SK-N-SH (cell line): Measurements from ENCODE around the gene ARHGEF12. TPM values are rescaled to one million over a fixed set of nuclear protein-coding genes. Genes with fewer than 3 reads are reported as not detected.

Experiments
- CTCF ChIA-PET: fragments of 300-600, 350-600 bp; formaldehyde crosslinking; extraction: SDS; loops from one replicate; lab custom pipeline; 2021; lab: Yijun Ruan, JAX
- POLR2A ChIA-PET: fragments of 350-600 bp; sonication (Branson Sonifier 250); formaldehyde crosslinking; extraction: SDS; loops from one replicate; lab custom pipeline; 2020; ENCODE audit warnings: antibody characterized with exemption, inconsistent platforms; lab: Yijun Ruan, JAX
- DNase-seq: peaks from one replicate; pipeline ENCODE4 v3.0.0; 2012
- H2AFZ ChIP-seq: fragments of 200-600 bp; sonication (generic); 2 replicates; pipeline ENCODE4 v1.8.1; 2016; ENCODE audit warnings: antibody characterized with exemption, mild to moderate bottlenecking, low read depth
- H3F3A ChIP-seq: fragments of 200-600 bp; sonication (generic); replicated peaks from 2 replicates; pipeline ENCODE3; 2016; ENCODE audit warnings: antibody characterized with exemption, mild to moderate bottlenecking; ENCODE audit not compliant: insufficient read depth
- H3K27ac ChIP-seq, 2 experiments: fragments of 200-500 bp in 1 of 2; fragments of 200-600 bp in 1 of 2; sonication (Bioruptor generic) in 1 of 2; sonication (generic), shearing (Covaris generic) in 1 of 2; 2 replicates each; pipeline versions ENCODE4 v1.5.1 to v1.6.1; 2014 to 2016; ENCODE audit warnings: low read depth in 2 of 2, inconsistent platforms in 1 of 2, low read length in 1 of 2, mild to moderate bottlenecking in 1 of 2, mixed read lengths in 1 of 2
- H3K27me3 ChIP-seq: fragments of 200-600 bp; sonication (generic), shearing (Covaris generic); 2 replicates; pipeline ENCODE4 v1.6.1; 2016; ENCODE audit warnings: mixed run types; ENCODE audit not compliant: insufficient read depth
- H3K36me3 ChIP-seq, 2 experiments: fragments of 200-500 bp in 1 of 2; fragments of 200-600 bp in 1 of 2; sonication (Bioruptor generic) in 1 of 2; sonication (generic) in 1 of 2; replicated peaks in 1 of 2; 2 replicates each; pipeline versions ENCODE3 to v1.5.1; 2014 to 2016; ENCODE audit warnings: low read length in 1 of 2, mild to moderate bottlenecking in 1 of 2; ENCODE audit not compliant: insufficient read depth in 2 of 2, control insufficient read depth in 1 of 2
- H3K4me1 ChIP-seq, 2 experiments: fragments of 200-500 bp in 1 of 2; fragments of 200-600 bp in 1 of 2; sonication (Bioruptor generic) in 1 of 2; sonication (generic), shearing (Covaris generic) in 1 of 2; 2 replicates each; pipeline versions ENCODE4 v1.5.1 to v1.6.1; 2014 to 2016; ENCODE audit warnings: low read depth in 1 of 2, low read length in 1 of 2, mixed run types in 1 of 2; ENCODE audit not compliant: insufficient read depth in 2 of 2, control insufficient read depth in 1 of 2
- H3K4me2 ChIP-seq: fragments of 200-600 bp; sonication (generic), shearing (Covaris generic); 2 replicates; pipeline ENCODE4 v1.6.1; 2017; ENCODE audit warnings: mixed run types
- H3K4me3 ChIP-seq, 2 experiments: fragments of 200-500 bp in 1 of 2; fragments of 200-600 bp in 1 of 2; sonication (Bioruptor generic) in 1 of 2; sonication (generic), shearing (Covaris generic) in 1 of 2; 2 replicates each; pipeline versions ENCODE4 v1.5.1 to v1.8.1; 2014 to 2016; ENCODE audit warnings: low read depth in 2 of 2, inconsistent platforms in 1 of 2, low read length in 1 of 2, mild to moderate bottlenecking in 1 of 2, mixed read lengths in 1 of 2, moderate library complexity in 1 of 2
- H3K79me2 ChIP-seq: fragments of 200-600 bp; sonication (generic); 2 replicates; pipeline ENCODE4 v1.8.1; 2017; ENCODE audit warnings: mild to moderate bottlenecking; ENCODE audit not compliant: insufficient read depth
- H3K9ac ChIP-seq: fragments of 200-600 bp; sonication (generic); 2 replicates; pipeline ENCODE4 v1.6.1; 2017; ENCODE audit warnings: mixed run types
- H3K9me2 ChIP-seq: fragments of 200-600 bp; sonication (generic); 2 replicates; pipeline ENCODE4 v1.6.1; 2017; ENCODE audit warnings: mixed run types
- H3K9me3 ChIP-seq: fragments of 200-600 bp; sonication (generic); 2 replicates; pipeline ENCODE4 v1.6.1; 2017; ENCODE audit warnings: mixed run types, mild to moderate bottlenecking, moderate library complexity
- H4K20me1 ChIP-seq: fragments of 200-600 bp; sonication (generic); 2 replicates; pipeline ENCODE4 v1.6.1; 2017; ENCODE audit warnings: mild to moderate bottlenecking, mixed run types; ENCODE audit not compliant: insufficient read depth
- ELF1 ChIP-seq: IDR thresholded peaks from 2 replicates; pipeline ENCODE4 v1.4.0; 2012
- EP300 ChIP-seq, 2 experiments: IDR thresholded peaks; 2 replicates each; pipeline versions ENCODE4 v1.4.0 to v1.6.1; 2012; ENCODE audit warnings: borderline replicate concordance in 1 of 2, low read depth in 1 of 2, low read length in 1 of 2
- FOSL2 ChIP-seq: IDR thresholded peaks from 2 replicates; pipeline ENCODE4 v1.4.0; 2012; ENCODE audit warnings: low read depth, mild to moderate bottlenecking, moderate library complexity, borderline replicate concordance
- FOXM1 ChIP-seq: IDR thresholded peaks from 2 replicates; pipeline ENCODE4 v1.4.0; 2012; ENCODE audit warnings: low read depth, mild to moderate bottlenecking
- GATA2 ChIP-seq: sonication (generic); formaldehyde crosslinking; IDR thresholded peaks from 2 replicates; pipeline ENCODE4 v1.5.0; 2020; ENCODE audit warnings: mild to moderate bottlenecking, missing genetic modification reagents
- MXI1 ChIP-seq: IDR thresholded peaks from 2 replicates; pipeline ENCODE4 v1.6.1; 2012; ENCODE audit warnings: mild to moderate bottlenecking, low read depth, low read length, improper control_type of control experiment
- NFIC ChIP-seq: IDR thresholded peaks from 2 replicates; pipeline ENCODE4 v1.4.0; 2012; ENCODE audit warnings: borderline replicate concordance
- PBX3 ChIP-seq: IDR thresholded peaks from 2 replicates; pipeline ENCODE4; 2012
- RAD21 ChIP-seq: IDR thresholded peaks from 2 replicates; pipeline ENCODE4 v1.6.1; 2012; ENCODE audit warnings: mild to moderate bottlenecking, low read length
- RCOR1 ChIP-seq: fragments of 150-350 bp; IDR thresholded peaks from 2 replicates; pipeline ENCODE4 v1.6.1; 2017; ENCODE audit warnings: antibody characterized with exemption, low read length
- RFX5 ChIP-seq: IDR thresholded peaks from 2 replicates; pipeline ENCODE4 v1.6.1; 2012; ENCODE audit warnings: mild to moderate bottlenecking, improper control_type of control experiment, low read length
- RXRA ChIP-seq: IDR thresholded peaks from 2 replicates; pipeline ENCODE4 v1.4.0; 2012; ENCODE audit warnings: low read depth, mild to moderate bottlenecking, borderline replicate concordance
- SIN3A ChIP-seq: IDR thresholded peaks from 2 replicates; pipeline ENCODE4 v1.6.1; 2012; ENCODE audit warnings: low read depth, mild to moderate bottlenecking, low read length, moderate library complexity, borderline replicate concordance
- TCF12 ChIP-seq: IDR thresholded peaks from 2 replicates; pipeline ENCODE4 v1.4.0; 2012
- USF2 ChIP-seq: fragments of 150-350 bp; IDR thresholded peaks from 2 replicates; pipeline ENCODE4 v1.6.1; 2017; ENCODE audit warnings: antibody characterized with exemption, low read length, low read depth, borderline replicate concordance
- YY1 ChIP-seq: IDR thresholded peaks from 2 replicates; pipeline ENCODE4 v1.4.0; 2012; ENCODE audit warnings: low read depth, mild to moderate bottlenecking
- WGBS: methylation state at CpG from one replicate; pipeline ENCODE4 v1.1.6; 2017; ENCODE audit warnings: low lambda C conversion rate; 5-methylcytosine and 5-hydroxymethylcytosine counted together
- polyA plus RNA-seq, 3 experiments: library from polyadenylated mRNA; depleted of rRNA; stranded (reverse); fragments of >200 nt; gene quantifications; 2 replicates each; pipeline ENCODE4 v1.2.3, GENCODE V29; 2012
- TF ChIP-seq, protein P1 (sequence below): IDR thresholded peaks from 2 replicates; pipeline ENCODE4 v1.6.1; 2012; ENCODE audit warnings: mild to moderate bottlenecking, low read depth, low read length, moderate library complexity

Gene ARHGEF12
- polyA plus RNA-seq, 1 of the 3 experiments (the other 2 are of a cell fraction): 12.3 TPM

GRCh38 chr11:120409655-120410054 is 73.4 kb downstream of the ARHGEF12 start:
- H3K27me3 ChIP-seq: no peaks in the 10 kb centered on the region
- peaks cover 4 to 17% of the 10 kb centered on the region in 2 experiments; a peak in 2 of 4 replicates for H3K4me1 ChIP-seq
- H3K9me3 ChIP-seq: no peaks in the 10 kb centered on the region
- H3K36me3 ChIP-seq: peaks cover 18 to 33% of the 10 kb centered on the region in 2 experiments
- peaks cover 60% of the 10 kb centered on the region for H3K79me2 ChIP-seq
- no peak overlapping the region for H3K4me3 ChIP-seq
- no peak overlapping the region for H3K27ac ChIP-seq
- TF ChIP-seq, protein P1, sequence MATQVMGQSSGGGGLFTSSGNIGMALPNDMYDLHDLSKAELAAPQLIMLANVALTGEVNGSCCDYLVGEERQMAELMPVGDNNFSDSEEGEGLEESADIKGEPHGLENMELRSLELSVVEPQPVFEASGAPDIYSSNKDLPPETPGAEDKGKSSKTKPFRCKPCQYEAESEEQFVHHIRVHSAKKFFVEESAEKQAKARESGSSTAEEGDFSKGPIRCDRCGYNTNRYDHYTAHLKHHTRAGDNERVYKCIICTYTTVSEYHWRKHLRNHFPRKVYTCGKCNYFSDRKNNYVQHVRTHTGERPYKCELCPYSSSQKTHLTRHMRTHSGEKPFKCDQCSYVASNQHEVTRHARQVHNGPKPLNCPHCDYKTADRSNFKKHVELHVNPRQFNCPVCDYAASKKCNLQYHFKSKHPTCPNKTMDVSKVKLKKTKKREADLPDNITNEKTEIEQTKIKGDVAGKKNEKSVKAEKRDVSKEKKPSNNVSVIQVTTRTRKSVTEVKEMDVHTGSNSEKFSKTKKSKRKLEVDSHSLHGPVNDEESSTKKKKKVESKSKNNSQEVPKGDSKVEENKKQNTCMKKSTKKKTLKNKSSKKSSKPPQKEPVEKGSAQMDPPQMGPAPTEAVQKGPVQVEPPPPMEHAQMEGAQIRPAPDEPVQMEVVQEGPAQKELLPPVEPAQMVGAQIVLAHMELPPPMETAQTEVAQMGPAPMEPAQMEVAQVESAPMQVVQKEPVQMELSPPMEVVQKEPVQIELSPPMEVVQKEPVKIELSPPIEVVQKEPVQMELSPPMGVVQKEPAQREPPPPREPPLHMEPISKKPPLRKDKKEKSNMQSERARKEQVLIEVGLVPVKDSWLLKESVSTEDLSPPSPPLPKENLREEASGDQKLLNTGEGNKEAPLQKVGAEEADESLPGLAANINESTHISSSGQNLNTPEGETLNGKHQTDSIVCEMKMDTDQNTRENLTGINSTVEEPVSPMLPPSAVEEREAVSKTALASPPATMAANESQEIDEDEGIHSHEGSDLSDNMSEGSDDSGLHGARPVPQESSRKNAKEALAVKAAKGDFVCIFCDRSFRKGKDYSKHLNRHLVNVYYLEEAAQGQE: no peak
- no peak for TF ChIP-seq PBX3
- TF ChIP-seq TCF12: no peak
- TF ChIP-seq EP300 (IDR thresholded peaks at IDR 0.05; ENCODE audit: borderline replicate concordance in 1 of 2, low read depth in 1 of 2, low read length in 1 of 2): no peak
- no peak for TF ChIP-seq RXRA
- no peak for TF ChIP-seq NFIC
- no peak for TF ChIP-seq MXI1
- no peak for TF ChIP-seq RFX5
- no peak for TF ChIP-seq SIN3A
- no peak for TF ChIP-seq FOXM1
- TF ChIP-seq GATA2 (CRISPR knock-in tag): no peak
- no peak for TF ChIP-seq ELF1
- TF ChIP-seq YY1: no peak
- no peak for TF ChIP-seq USF2
- TF ChIP-seq RCOR1: no peak
- TF ChIP-seq RAD21: no peak
- no peak for TF ChIP-seq FOSL2
- H3K9me2 ChIP-seq: no peaks in the 10 kb centered on the region
- no peak overlapping the region for H2AFZ ChIP-seq
- DNase-seq: no peak
- WGBS: 95% methylated on average over 5 of the region's 5 CpGs
- no peak overlapping the region for H3K4me2 ChIP-seq
- peaks cover 21% of the 10 kb centered on the region for H3F3A ChIP-seq
- H3K9ac ChIP-seq: no peak overlapping the region
- peaks cover 11% of the 10 kb centered on the region for H4K20me1 ChIP-seq
- ChIA-PET CTCF (interaction anchor here (2.1 kb wide), 1 partner anchor 74 kb away, joined by 8 read pairs; the partner anchor contains the start of gene ARHGEF12), POLR2A (no interaction called here)
